Heart right ventricle (tissue), 16 donors: ENCODE measurements around the gene BPIFB1. TPM values are rescaled to one million over a fixed set of nuclear protein-coding genes. Genes with fewer than 3 reads are reported as not detected.

ENCODE experiments used
- ATAC-seq, 8 donors: fragments of 200-7000 bp; cut with Tn5 transposase; one replicate each; pipeline ENCODE4 v1.9.1; 2020; ENCODE audit warnings: mild to moderate bottlenecking in 8 of 8, moderate library complexity in 8 of 8, moderate number of reproducible peaks in 1 of 8
- DNase-seq, 2 donors: peaks; one replicate each; pipeline ENCODE4 v3.0.0-alpha.2; 2020
- H3K27ac ChIP-seq, 10 donors: fragments of 200-600 bp; sonication (generic) in 2 of 10; one replicate each; pipeline versions ENCODE4 v1.5.0 to v1.8.0; 2020 to 2022; ENCODE audit warnings: mild to moderate bottlenecking in 3 of 10
- H3K27me3 ChIP-seq, 7 donors: fragments of 200-600 bp; one replicate each; pipeline ENCODE4 v1.8.0; 2021 to 2022; ENCODE audit warnings: mild to moderate bottlenecking in 2 of 7
- H3K36me3 ChIP-seq, 9 donors: fragments of 200-600 bp; sonication (generic) in 1 of 9; one replicate each; pipeline versions ENCODE4 v1.5.0 to v1.8.0; 2020 to 2022; ENCODE audit warnings: mild to moderate bottlenecking in 2 of 9
- H3K4me1 ChIP-seq, 9 donors: fragments of 200-600 bp; sonication (generic) in 1 of 9; one replicate each; pipeline versions ENCODE4 v1.5.0 to v1.8.0; 2020 to 2022; ENCODE audit warnings: mild to moderate bottlenecking in 4 of 9
- H3K4me3 ChIP-seq, 10 donors: fragments of 200-600 bp; sonication (generic) in 2 of 10; one replicate each; pipeline versions ENCODE4 v1.5.0 to v1.8.0; 2020 to 2022; ENCODE audit warnings: mild to moderate bottlenecking in 7 of 10, moderate library complexity in 2 of 10
- H3K9me3 ChIP-seq, 11 donors: fragments of 200-600 bp in 10 of 11; sonication (generic) in 2 of 11; one replicate each; pipeline versions ENCODE4 v1.5.0 to v1.8.0; 2013 to 2022; ENCODE audit warnings: mild to moderate bottlenecking in 2 of 11, control low read depth in 1 of 11, moderate library complexity in 1 of 11
- CTCF ChIP-seq, 9 donors: fragments of 200-600 bp; sonication (generic) in 2 of 9; IDR thresholded peaks; one replicate each; pipeline versions ENCODE4 v1.5.0 to v1.8.0; 2021 to 2022; ENCODE audit warnings: antibody characterized with exemption in 9 of 9, mild to moderate bottlenecking in 5 of 9, moderate library complexity in 1 of 9
- WGBS, 2 donors: extraction: QIAGEN DNeasy Blood & Tissue Kit; methylation state at CpG; one replicate each; pipeline ENCODE4 v1.1.7; 2013; ENCODE audit warnings: inconsistent platforms in 1 of 2; 5-methylcytosine and 5-hydroxymethylcytosine counted together
- intact Hi-C, 10 donors: fragments of 100-400 bp; cut with DNase I; formaldehyde crosslinking; loops; one replicate each; pipeline versions ENCODE4 v1.11.1 to v1.14.2; 2022
- polyA plus RNA-seq, 2 donors: library from polyadenylated mRNA; stranded (reverse); fragments of 200-250 nt; gene quantifications; one replicate each; pipeline ENCODE4 v1.2.3, GENCODE V29; 2013
- total RNA-seq, 10 donors: library from RNA; stranded (reverse); fragmentation: NEBNext Ultra II Directional in 3 of 10; extraction: Animal tissue kit (Norgen Biotek cat#: 25700) in 3 of 10; gene quantifications; one replicate each; pipeline versions ENCODE4 v1.2.1 to v1.2.4, GENCODE V29; 2021 to 2023
- donor health status: Arrhythmogenic right ventricular cardiomyopathy.
- donor health status: ischemic (EF 13 %, LVEDD 7.1; RV severe dilation, severe dysfunction).
- donor health status: healthy with polysubstance abuse.
- donor health status: DM: no; HTN: yes; CAD: no.
- donor health status: DM: no; HTN: no; CAD: no.
- donor health status: ischemic (EF 25% LVEDD 6.9; RV normal size, moderate dysfunction).
- donor health status: ischemic (EF 25% LVEDD 5.7; RV mildly dilated, moderate dysfunction).
- donor health status: healthy.
- donor health status: DM: yes; HTN: yes; CAD: no.
- donor health status: Ischemic cardiomyopathy.
- donor health status: ischemic (EF 35%, LVEDD 5.7; RV mildly dilated, moderate dysfunction).
- donor health status: nonischemic (EF 11% LVEDD 7.7; RV severe dilation, severe dysfunction).
- donor health status: DM: yes; HTN: yes; CAD: no.
- donor health status: PGD.
- donor health status: ischemic (EF 29% LVEDD 5.4; RV normal size, mild dysfunction).
- donor health status: nonischemic (EF 23%, LVEDD 6.1; RV moderate dilation, normal function).

Gene BPIFB1
- total and polyA plus RNA-seq, 12 donors: 0.03 TPM; not detected in 11

GRCh38 chr20:33318096-33318429, 35.0 kb downstream of the BPIFB1 start:
- peaks cover 0 to 45% (median 16%) of the 10 kb centered on the region in 7 donors for H3K27me3 ChIP-seq
- H3K9me3 ChIP-seq: no peaks in the 10 kb centered on the region
- ATAC-seq (no peak), DNase-seq (no peak)
- H3K36me3 ChIP-seq: no peaks in the 10 kb centered on the region
- no peaks in the 10 kb centered on the region for H3K4me1 ChIP-seq
- no peak overlapping the region for H3K4me3 ChIP-seq
- 30 to 40% methylated on average over 5 of the region's 5 CpGs for WGBS, 2 donors
- no peak for TF ChIP-seq CTCF (IDR thresholded peaks at IDR 0.05)
- no peak overlapping the region for H3K27ac ChIP-seq
- intact Hi-C loops: no loop called here

DNA sequence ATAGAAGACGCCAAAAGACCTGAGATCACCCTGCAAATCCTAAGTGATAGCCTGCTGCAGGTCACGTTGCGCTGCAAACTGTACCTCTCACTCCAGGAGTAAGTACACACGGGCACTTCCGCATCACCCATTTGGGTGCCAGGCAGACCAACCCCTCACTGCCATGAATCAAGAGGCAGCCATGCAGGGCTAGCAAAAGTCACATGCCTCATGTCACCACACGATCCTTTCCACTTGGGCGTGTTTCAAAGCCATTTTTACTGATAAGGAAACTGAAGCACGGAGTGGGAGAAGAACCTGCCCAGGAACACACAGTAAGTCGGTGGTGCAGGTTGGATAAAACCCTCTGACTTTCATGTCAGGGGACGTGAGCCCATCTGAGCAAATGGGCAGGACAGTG, 37.0 kb downstream of the BPIFB1 start:
- ATAC-seq (no peak), DNase-seq (no peak)
- no peak for TF ChIP-seq CTCF (IDR thresholded peaks at IDR 0.05)
- whole genome bisulfite sequencing, 2 donors: 69 to 74% methylated on average over 10 of the region's 10 CpGs
- Histone ChIP-seq H3K4me3 (no peak overlapping the region), H3K9me3 (no peaks in the 10 kb centered on the region), H3K27ac (no peak overlapping the region), H3K27me3 (peaks cover 0 to 61% (median 25%) of the 10 kb centered on the region in 7 donors), H3K36me3 (no peaks in the 10 kb centered on the region), H3K4me1 (no peaks in the 10 kb centered on the region)
- intact Hi-C loops: no loop called here

- H3K27me3 ChIP-seq: peaks cover 0 to 52% (median 27%) of the 10 kb centered on the region in 7 donors
These were observed 39.4 kb downstream of the BPIFB1 start for GRCh38 chr20:33322456-33322855.

GRCh38 chr20:33323236-33323635, 40.2 kb downstream of the BPIFB1 start:
- Histone ChIP-seq H3K36me3 (no peaks in the 10 kb centered on the region), H3K4me3 (no peak overlapping the region), H3K9me3 (no peaks in the 10 kb centered on the region), H3K27me3 (peaks cover 0 to 48% (median 31%) of the 10 kb centered on the region in 7 donors), H3K27ac (no peak overlapping the region), H3K4me1 (no peaks in the 10 kb centered on the region)
- intact Hi-C loops: no loop called here
- DNase-seq: no peak
- no peak for ATAC-seq
- whole genome bisulfite sequencing, 2 donors: 51 to 63% methylated on average over 8 of the region's 8 CpGs
- TF ChIP-seq CTCF (IDR thresholded peaks at IDR 0.05): no peak

More at GRCh38 chr20:33322456-33322855, 39.4 kb downstream of the BPIFB1 start:
- ATAC-seq: no peak
- 92 to 94% methylated on average over 2 to 3 of the region's 3 CpGs for WGBS, 2 donors
- no peak for DNase-seq
- no peak overlapping the region for H3K4me3 ChIP-seq
- no peak overlapping the region for H3K27ac ChIP-seq
- H3K36me3 ChIP-seq: no peaks in the 10 kb centered on the region
- H3K9me3 ChIP-seq: no peaks in the 10 kb centered on the region
- intact Hi-C loops: no loop called here
- no peaks in the 10 kb centered on the region for H3K4me1 ChIP-seq
- TF ChIP-seq CTCF (IDR thresholded peaks at IDR 0.05): no peak
